ENCODE results near the gene MTMR4.
A peak's percentile ranks its signal among the peaks of the same experiment; 100 is the strongest.
"Not testable (repeated sequence)": the region's sequence is repeated elsewhere in the genome, so short reads cannot be mapped to it uniquely, and the experiment has no call there.

Gene MTMR4

GRCh38 chr17:58527306-58527705, 12.9 kb upstream of the MTMR4 start:
- no peak overlapping the region for H3K4me3 ChIP-seq (ENCODE audit: low read depth, low read length)

GRCh38 chr17:58525239-58525638, 10.8 kb upstream of the MTMR4 start:
- no peak overlapping the region for H3K4me3 ChIP-seq (ENCODE audit: low read depth, low read length)

DNA sequence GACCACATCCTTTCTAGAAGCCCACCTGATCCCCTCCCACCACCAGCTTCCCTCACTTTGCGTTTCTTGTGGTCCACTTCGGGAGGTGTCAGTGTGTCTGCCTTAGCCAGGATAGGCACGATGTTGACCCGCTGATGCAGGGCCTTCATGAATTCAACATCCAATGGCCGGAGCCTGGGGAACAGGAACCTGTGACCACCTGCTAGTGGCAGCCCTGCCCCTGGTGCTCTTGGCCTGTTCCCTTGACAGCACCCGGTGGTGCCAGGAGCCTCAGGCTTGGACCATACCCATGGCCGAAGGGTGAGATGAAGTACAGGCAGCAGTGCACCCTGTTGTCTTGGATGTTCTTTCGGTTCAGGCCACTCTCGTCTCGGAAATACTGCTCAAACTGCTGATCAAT, 7.2 kb upstream of the MTMR4 start:
- H3K4me3 ChIP-seq (ENCODE audit: low read depth, low read length), result no peak overlapping the region

DNA sequence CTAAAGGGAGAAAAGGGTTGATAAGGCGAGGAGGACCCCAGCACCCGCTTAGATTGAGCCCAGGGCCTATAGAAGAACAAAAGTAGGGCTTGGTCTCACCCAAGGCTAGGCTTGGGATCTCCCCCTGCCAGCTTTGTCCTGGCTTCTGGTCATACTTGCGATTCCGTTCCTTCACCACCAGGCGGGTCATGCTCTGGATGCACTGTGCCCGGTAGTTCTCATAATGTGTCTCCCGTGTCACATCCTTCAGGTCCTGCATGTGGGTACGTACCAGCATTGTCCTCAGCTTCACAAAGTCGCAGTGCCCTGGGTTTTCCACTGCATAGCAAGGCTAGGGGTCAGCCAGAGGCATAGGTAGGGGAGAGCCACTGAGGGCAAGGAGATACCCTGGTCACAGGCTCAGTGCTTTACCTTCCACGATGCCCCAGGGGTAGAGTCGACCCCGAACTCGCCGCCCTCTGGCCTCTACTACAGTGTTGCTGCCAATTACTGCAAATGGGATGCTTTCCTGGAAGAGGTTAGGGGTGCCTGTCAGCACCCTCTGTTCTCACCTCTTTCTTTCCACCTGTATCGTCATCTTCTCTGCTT, 6.5 kb upstream of the MTMR4 start:
- no peak overlapping the region for H3K4me3 ChIP-seq (ENCODE audit: low read depth, low read length)

DNA sequence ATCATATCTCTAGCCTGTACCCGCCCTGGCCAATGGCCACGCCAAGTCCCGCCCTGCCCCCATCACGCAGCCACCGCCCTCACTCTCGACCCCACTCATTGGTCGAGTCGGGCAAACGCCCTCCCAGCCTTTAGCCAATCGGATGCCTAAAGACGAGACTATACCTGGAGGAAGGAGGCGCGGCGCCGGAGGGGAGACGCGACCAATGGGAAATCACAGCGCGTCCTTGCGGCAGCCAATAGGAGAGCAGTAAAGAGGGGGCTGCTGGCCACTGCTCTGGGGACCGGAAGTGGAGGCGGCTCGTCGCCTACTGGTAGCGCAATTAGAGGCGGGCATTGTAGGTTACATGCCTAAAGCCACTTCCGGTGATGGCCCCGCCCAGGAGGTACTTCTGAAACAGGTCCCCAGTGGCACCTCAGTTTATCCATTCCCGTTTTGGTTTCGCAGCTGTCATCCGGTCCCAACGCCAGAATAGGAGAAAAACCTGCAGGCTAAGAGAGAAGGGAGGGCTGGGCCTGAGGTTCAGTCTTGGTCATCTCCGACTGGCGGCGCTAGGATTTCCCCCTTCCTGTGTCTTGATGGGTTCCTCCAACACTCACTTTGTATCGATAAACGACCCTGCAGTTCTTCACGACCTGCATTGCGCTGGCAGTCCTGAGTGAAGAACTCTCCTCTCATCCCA, 3.6 kb upstream of the MTMR4 start:
- H3K4me3 ChIP-seq (ENCODE audit: low read depth, low read length), result peak overlapping the region; percentile 77

DNA sequence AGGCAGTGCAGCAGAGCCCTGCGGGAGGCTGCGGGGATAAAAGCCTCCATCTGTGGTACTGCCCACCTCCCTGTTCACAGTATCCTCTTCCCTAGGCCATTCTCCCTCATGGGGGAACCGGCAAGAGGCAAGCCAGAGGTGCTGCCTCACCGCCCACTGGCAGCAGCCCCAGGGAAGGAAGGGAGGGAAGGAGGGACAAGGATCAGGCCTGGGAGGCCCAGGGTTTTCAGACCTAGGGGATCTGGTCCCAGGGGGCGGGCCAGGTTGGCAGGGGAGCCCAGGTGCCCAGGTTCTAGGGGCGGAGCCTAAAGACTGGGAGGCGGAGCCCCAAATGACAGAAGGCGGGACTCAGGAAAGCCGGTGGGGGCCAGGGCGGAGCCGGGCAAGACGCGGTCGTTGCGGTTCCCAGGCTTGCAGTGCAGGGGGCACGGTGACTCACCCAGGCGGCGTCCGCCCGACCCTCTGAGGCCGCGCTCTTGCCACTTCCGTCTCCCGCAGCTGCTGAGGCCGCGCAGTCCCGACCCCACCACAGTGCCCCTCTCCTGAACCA, 3.0 kb upstream of the MTMR4 start:
- H3K4me3 ChIP-seq (ENCODE audit: low read depth, low read length), result peak overlapping the region; percentile 56

GRCh38 chr17:58516644-58517377, 2.4 kb upstream of the MTMR4 start:
- H3K4me3 ChIP-seq (ENCODE audit: low read depth, low read length), result peak overlapping the region; percentile 56

GRCh38 chr17:58515286-58515685, 848 bp upstream of the MTMR4 start:
- H3K4me3 ChIP-seq (ENCODE audit: low read depth, low read length), result no peak overlapping the region

DNA sequence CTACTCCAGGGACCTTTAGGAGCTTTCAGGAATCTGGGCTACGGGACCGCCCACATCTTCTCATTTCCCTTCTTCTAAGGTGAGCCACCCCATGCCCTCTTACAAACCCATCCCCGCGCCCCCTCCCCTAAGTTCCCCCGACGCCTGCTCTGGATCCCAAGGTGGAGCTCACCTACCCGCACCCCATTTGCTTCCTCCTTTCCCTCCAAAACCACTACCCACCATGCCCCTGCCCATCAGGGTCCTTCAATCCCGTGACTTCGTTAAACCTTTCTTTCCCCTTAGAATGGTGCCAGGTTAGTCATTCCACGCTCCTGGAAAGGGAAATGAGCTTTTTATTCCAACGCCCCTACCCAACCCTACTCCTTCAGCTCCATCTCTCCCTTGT, 326 bp upstream of the MTMR4 start:
- peak overlapping the region; percentile 18 for H3K4me3 ChIP-seq (ENCODE audit: low read depth, low read length)

DNA sequence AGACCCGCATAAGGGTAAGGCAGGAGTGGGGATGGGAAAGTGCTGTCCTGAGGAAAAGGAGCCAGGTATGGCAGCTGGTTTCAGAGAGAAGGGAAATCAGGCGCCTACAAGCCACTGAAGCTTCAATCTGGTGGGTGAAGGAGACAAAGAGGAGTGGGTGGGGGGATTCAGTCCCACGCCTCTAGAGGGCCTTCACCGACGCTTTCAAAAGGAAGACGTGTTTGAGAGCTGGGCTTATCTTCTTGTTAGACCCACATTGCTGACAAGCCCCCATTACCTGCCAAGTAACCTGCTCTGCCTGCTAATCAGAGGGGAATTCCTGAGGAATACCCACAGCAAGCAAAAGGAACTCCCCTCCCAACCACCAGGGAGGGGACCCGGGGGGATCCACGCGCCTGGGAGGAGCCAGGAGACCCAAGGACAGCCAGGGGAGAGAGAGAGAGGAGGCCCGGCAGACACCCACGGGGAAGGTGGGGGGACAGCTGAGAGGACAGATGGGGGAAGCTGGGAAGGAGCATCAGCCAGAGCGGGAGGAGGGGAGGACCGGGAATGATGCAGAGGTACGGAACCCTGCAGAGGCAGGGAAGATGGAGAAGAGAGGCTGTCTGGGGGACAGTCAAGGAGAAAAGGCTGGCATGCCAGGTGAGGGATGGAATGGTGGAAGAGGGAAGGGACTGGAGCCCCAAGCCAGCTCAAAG, 1.0 kb downstream of the MTMR4 start:
- peak overlapping the region; percentile 66 for H3K4me3 ChIP-seq (ENCODE audit: low read depth, low read length)

DNA sequence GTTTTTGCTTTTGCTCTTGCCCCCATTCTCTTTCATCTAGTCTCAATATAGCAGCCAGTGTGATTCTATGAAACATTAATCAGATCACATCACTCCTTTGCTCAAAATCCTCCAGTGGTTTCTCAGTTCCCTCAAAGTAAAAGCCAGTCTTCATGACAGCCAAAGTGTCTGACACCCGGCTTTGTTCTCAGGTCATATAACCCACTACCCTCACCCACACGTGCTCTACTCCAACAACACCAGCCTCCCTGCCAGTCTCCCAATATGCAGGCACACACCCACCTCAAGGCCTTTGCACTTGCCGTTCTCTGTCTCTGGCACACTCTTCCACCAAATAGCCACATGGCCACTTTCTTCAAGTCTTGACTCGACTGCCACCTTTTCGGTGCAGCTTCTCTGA, 4.4 kb downstream of the MTMR4 start:
- H3K4me3 ChIP-seq (ENCODE audit: low read depth, low read length), result no peak overlapping the region

GRCh38 chr17:58508341-58509067, 5.9 kb downstream of the MTMR4 start:
- no peak overlapping the region for H3K4me3 ChIP-seq (ENCODE audit: low read depth, low read length)

GRCh38 chr17:58507123-58507634, 7.3 kb downstream of the MTMR4 start:
- no peak overlapping the region for H3K4me3 ChIP-seq (ENCODE audit: low read depth, low read length)

GRCh38 chr17:58506354-58507080, 7.9 kb downstream of the MTMR4 start:
- H3K4me3 ChIP-seq (ENCODE audit: low read depth, low read length), result no peak overlapping the region

GRCh38 chr17:58504826-58505351, 9.5 kb downstream of the MTMR4 start:
- H3K4me3 ChIP-seq (ENCODE audit: low read depth, low read length), result no peak overlapping the region

- H3K4me3 ChIP-seq (ENCODE audit: low read depth, low read length), result no peak overlapping the region
Measured at GRCh38 chr17:58503866-58504265, 10.6 kb downstream of the MTMR4 start.

- not testable (repeated sequence) for H3K4me3 ChIP-seq (ENCODE audit: low read depth, low read length)
Measured at GRCh38 chr17:58503134-58503533, 11.3 kb downstream of the MTMR4 start.

- no peak overlapping the region for H3K4me3 ChIP-seq (ENCODE audit: low read depth, low read length)
Measured at GRCh38 chr17:58501451-58501850, 13.0 kb downstream of the MTMR4 start.

GRCh38 chr17:58498177-58498828, 16.1 kb downstream of the MTMR4 start:
- H3K4me3 ChIP-seq (ENCODE audit: low read depth, low read length), result no peak overlapping the region

Data from iPS-11a (cell line).